CD14-positive monocyte (primary cell): Measurements from ENCODE around the gene KLK3. TPM values are rescaled to one million over a fixed set of nuclear protein-coding genes. Genes with fewer than 3 reads are reported as not detected.

Experiments used
- DNase-seq, 3 donors: peaks; one replicate each; pipeline ENCODE4 v3.0.0-alpha.2; 2011 to 2022
- H2AFZ ChIP-seq: 2 replicates; pipeline ENCODE4 v1.6.0; 2012; ENCODE audit warnings: mild to moderate bottlenecking, low read depth, low read length, inconsistent platforms; ENCODE audit not compliant: insufficient read depth, poor library complexity, severe bottlenecking
- H3K27ac ChIP-seq, 2 donors: 1 replicate in 1 of 2; 2 replicates in 1 of 2; pipeline ENCODE4 v1.5.1; 2012 to 2013; ENCODE audit warnings: low read length in 2 of 2, control low read depth in 1 of 2, inconsistent platforms in 1 of 2, low read depth in 1 of 2, mild to moderate bottlenecking in 1 of 2
- H3K27me3 ChIP-seq, 2 donors: one replicate each; pipeline versions ENCODE4 v1.6.0 to v1.6.1; 2011 to 2013; ENCODE audit warnings: low read length in 2 of 2; ENCODE audit not compliant: control insufficient read depth in 2 of 2, insufficient read depth in 2 of 2
- H3K36me3 ChIP-seq, 2 donors: replicated peaks in 1 of 2; 1 replicate in 1 of 2; 2 replicates in 1 of 2; pipeline versions ENCODE4 v1.5.1 to v1.6.1; 2012 to 2013; ENCODE audit warnings: low read length in 2 of 2, control low read depth in 1 of 2, inconsistent platforms in 1 of 2, mild to moderate bottlenecking in 1 of 2; ENCODE audit not compliant: insufficient read depth in 2 of 2, control insufficient read depth in 1 of 2
- H3K4me1 ChIP-seq, 2 donors: 1 replicate in 1 of 2; 2 replicates in 1 of 2; pipeline versions ENCODE4 v1.5.1 to v1.6.1; 2012 to 2013; ENCODE audit warnings: low read length in 2 of 2, control low read depth in 1 of 2, inconsistent platforms in 1 of 2, mild to moderate bottlenecking in 1 of 2, moderate library complexity in 1 of 2; ENCODE audit not compliant: insufficient read depth in 2 of 2, control insufficient read depth in 1 of 2
- H3K4me2 ChIP-seq: replicated peaks from 2 replicates; pipeline ENCODE3; 2012; ENCODE audit warnings: low read length, moderate library complexity, mild to moderate bottlenecking; ENCODE audit not compliant: poor library complexity, severe bottlenecking; ENCODE audit errors: extremely low read depth
- H3K4me3 ChIP-seq, 3 experiments: fragments of 200-600 bp in 1 of 3; sonication (generic) in 1 of 3; replicated peaks in 1 of 3; 1 replicate in 2 of 3; 2 replicates in 1 of 3; pipeline ENCODE4 v1.5.1; 2011 to 2013; ENCODE audit warnings: low read length in 3 of 3, mild to moderate bottlenecking in 3 of 3, control low read depth in 2 of 3, low read depth in 2 of 3, inconsistent platforms in 1 of 3, moderate library complexity in 1 of 3
- H3K79me2 ChIP-seq: 2 replicates; pipeline ENCODE4 v1.6.0; 2012; ENCODE audit warnings: mild to moderate bottlenecking, control low read depth, inconsistent platforms, low read length, moderate library complexity; ENCODE audit not compliant: insufficient read depth
- H3K9ac ChIP-seq: 2 replicates; pipeline ENCODE4 v1.6.0; 2017; ENCODE audit warnings: low read length, mild to moderate bottlenecking; ENCODE audit not compliant: insufficient read depth, poor library complexity, severe bottlenecking
- H3K9me3 ChIP-seq, 2 donors: replicated peaks in 1 of 2; 1 replicate in 1 of 2; 2 replicates in 1 of 2; pipeline versions ENCODE4 v1.5.1 to v1.6.1; 2012 to 2013; ENCODE audit warnings: low read length in 2 of 2, control low read depth in 1 of 2; ENCODE audit not compliant: control insufficient read depth in 1 of 2, insufficient read depth in 1 of 2
- H4K20me1 ChIP-seq: 2 replicates; pipeline ENCODE4 v1.6.0; 2012; ENCODE audit warnings: mild to moderate bottlenecking, low read length, control low read depth, moderate library complexity; ENCODE audit not compliant: insufficient read depth
- H3K27ac Mint-ChIP-seq, 7 donors: one replicate each; pipeline ENCODE4 v1.8.0; 2020; ENCODE audit warnings: mild to moderate bottlenecking in 7 of 7, mixed read lengths in 7 of 7, moderate library complexity in 6 of 7, inconsistent platforms in 2 of 7
- H3K27me3 Mint-ChIP-seq, 3 donors: one replicate each; pipeline ENCODE4 v1.8.0; 2021 to 2022; ENCODE audit warnings: low read depth in 3 of 3, mild to moderate bottlenecking in 3 of 3, mixed read lengths in 3 of 3, moderate library complexity in 3 of 3, inconsistent platforms in 1 of 3
- H3K36me3 Mint-ChIP-seq, 2 donors: one replicate each; pipeline ENCODE4 v1.8.0; 2020; ENCODE audit warnings: mixed read lengths in 2 of 2, inconsistent platforms in 1 of 2, mild to moderate bottlenecking in 1 of 2
- H3K4me1 Mint-ChIP-seq: one replicate; pipeline ENCODE4 v1.8.0; 2020; ENCODE audit warnings: mild to moderate bottlenecking, mixed read lengths
- H3K4me3 Mint-ChIP-seq, 2 donors: one replicate each; pipeline ENCODE4 v1.8.0; 2020; ENCODE audit warnings: mild to moderate bottlenecking in 2 of 2, mixed read lengths in 2 of 2, moderate library complexity in 1 of 2
- H3K9me3 Mint-ChIP-seq, 7 donors: one replicate each; pipeline ENCODE4 v1.8.0; 2020 to 2022; ENCODE audit warnings: mixed read lengths in 7 of 7, mild to moderate bottlenecking in 6 of 7, moderate library complexity in 6 of 7, inconsistent platforms in 2 of 7
- WGBS: methylation state at CpG from one replicate; pipeline ENCODE4 v1.1.5; 2013; ENCODE audit warnings: missing lambda C conversion rate; ENCODE audit not compliant: insufficient coverage; 5-methylcytosine and 5-hydroxymethylcytosine counted together
- intact Hi-C, 2 donors: fragments of 100-400 bp; cut with micrococcal nuclease; formaldehyde crosslinking; loops; one replicate each; pipeline versions ENCODE4 v1.15.0 to v1.15.1; 2023
- polyA plus RNA-seq, 3 donors: library from polyadenylated mRNA; depleted of rRNA in 1 of 3; unstranded in 2 of 3; stranded (reverse) in 1 of 3; fragments of 300-500 nt in 2 of 3; fragments of >200 nt in 1 of 3; fragmentation: Illumina TruSeq in 2 of 3; gene quantifications; 1 replicate in 2 of 3; 2 replicates in 1 of 3; pipeline ENCODE4 v1.2.3, GENCODE V29; 2012 to 2021
- TF ChIP-seq, protein P1 (sequence below): fragments of 200-600 bp; IDR thresholded peaks from one replicate; pipeline ENCODE4 v1.8.0; 2022; ENCODE audit warnings: antibody characterized with exemption, mild to moderate bottlenecking

KLK3 gene
- polyA plus RNA-seq, 3 donors: not detected

DNA sequence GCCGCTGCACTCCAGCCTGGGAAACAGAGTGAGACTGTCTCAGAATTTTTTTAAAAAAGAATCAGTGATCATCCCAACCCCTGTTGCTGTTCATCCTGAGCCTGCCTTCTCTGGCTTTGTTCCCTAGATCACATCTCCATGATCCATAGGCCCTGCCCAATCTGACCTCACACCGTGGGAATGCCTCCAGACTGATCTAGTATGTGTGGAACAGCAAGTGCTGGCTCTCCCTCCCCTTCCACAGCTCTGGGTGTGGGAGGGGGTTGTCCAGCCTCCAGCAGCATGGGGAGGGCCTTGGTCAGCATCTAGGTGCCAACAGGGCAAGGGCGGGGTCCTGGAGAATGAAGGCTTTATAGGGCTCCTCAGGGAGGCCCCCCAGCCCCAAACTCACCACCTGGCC is 18.3 kb downstream of the KLK3 start, which contains the start of gene KLK2:
TSS of gene KLK2 (plus strand) at position 384 of the 400 bp plus-strand sequence. CDS start 35 bp downstream, outside the sequence.
- no peak for DNase-seq
- TF ChIP-seq, protein P1, sequence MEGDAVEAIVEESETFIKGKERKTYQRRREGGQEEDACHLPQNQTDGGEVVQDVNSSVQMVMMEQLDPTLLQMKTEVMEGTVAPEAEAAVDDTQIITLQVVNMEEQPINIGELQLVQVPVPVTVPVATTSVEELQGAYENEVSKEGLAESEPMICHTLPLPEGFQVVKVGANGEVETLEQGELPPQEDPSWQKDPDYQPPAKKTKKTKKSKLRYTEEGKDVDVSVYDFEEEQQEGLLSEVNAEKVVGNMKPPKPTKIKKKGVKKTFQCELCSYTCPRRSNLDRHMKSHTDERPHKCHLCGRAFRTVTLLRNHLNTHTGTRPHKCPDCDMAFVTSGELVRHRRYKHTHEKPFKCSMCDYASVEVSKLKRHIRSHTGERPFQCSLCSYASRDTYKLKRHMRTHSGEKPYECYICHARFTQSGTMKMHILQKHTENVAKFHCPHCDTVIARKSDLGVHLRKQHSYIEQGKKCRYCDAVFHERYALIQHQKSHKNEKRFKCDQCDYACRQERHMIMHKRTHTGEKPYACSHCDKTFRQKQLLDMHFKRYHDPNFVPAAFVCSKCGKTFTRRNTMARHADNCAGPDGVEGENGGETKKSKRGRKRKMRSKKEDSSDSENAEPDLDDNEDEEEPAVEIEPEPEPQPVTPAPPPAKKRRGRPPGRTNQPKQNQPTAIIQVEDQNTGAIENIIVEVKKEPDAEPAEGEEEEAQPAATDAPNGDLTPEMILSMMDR: no peak
- Histone ChIP-seq H3K9ac (no peak within 1 kb of the TSS), H2AFZ (no peak within 1 kb of the TSS), H3K27ac (no peak within 1 kb of the TSS), H3K9me3 (no peaks in the 10 kb centered on the region), H3K36me3 (no peaks in the 10 kb centered on the region), H3K4me3 (no peak within 1 kb of the TSS), H3K4me1 (no peaks in the 10 kb centered on the region), H4K20me1 (no peaks in the 10 kb centered on the region), H3K4me2 (no peak within 1 kb of the TSS), H3K27me3 (peaks cover 0 to 3% of the 10 kb centered on the region in 2 donors), H3K79me2 (no peaks in the 10 kb centered on the region)
- intact Hi-C loops: no loop called here
- Mint-ChIP-seq H3K27me3 (peaks cover 3 to 12% (median 10%) of the 10 kb centered on the region in 3 donors), H3K36me3 (no peaks in the 10 kb centered on the region), H3K4me3 (no peak within 1 kb of the TSS), H3K4me1 (no peaks in the 10 kb centered on the region), H3K9me3 (peaks cover 0 to 2% (median 0%) of the 10 kb centered on the region in 7 donors), H3K27ac (no peak within 1 kb of the TSS)
- 80% methylated on average over 1 of the region's 3 CpGs for WGBS

DNA sequence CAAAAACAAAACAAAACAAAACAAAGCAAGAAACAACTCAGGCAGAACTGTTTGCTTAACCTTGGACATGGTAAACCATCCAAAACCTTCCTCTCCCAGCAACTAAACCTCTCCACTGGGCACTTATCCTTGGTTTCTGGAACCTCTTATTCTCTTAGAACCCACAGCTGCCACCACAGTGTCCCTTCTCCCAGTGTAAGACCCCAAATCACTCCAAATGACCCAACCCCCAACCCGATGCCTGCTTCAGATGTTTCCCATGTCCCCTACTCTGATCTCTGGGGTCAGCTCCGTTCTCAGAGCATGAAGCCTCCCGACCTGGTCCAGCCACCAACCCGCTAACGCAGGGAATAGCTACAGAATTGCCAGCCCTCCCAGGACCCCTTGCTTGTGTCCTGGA is 19.5 kb downstream of the KLK3 start:
- no peaks in the 10 kb centered on the region for H3K9me3 ChIP-seq
- 77% methylated on average over 5 of the region's 5 CpGs for WGBS
- H3K27me3 ChIP-seq: no peaks in the 10 kb centered on the region
- no peaks in the 10 kb centered on the region for H3K4me1 Mint-ChIP-seq
- no peaks in the 10 kb centered on the region for H4K20me1 ChIP-seq
- no peak overlapping the region for H3K9ac ChIP-seq
- intact Hi-C loops: no loop called here
- no peak overlapping the region for H3K27ac ChIP-seq
- H3K4me3 Mint-ChIP-seq: no peak overlapping the region
- peaks cover 7 to 12% (median 10%) of the 10 kb centered on the region in 3 donors for H3K27me3 Mint-ChIP-seq
- H3K4me2 ChIP-seq: no peak overlapping the region
- no peak overlapping the region for H3K4me3 ChIP-seq
- H3K36me3 ChIP-seq: no peaks in the 10 kb centered on the region
- H3K4me1 ChIP-seq: no peaks in the 10 kb centered on the region
- DNase-seq: no peak
- H3K79me2 ChIP-seq: no peaks in the 10 kb centered on the region
- H3K9me3 Mint-ChIP-seq: peaks cover 0 to 2% (median 0%) of the 10 kb centered on the region in 7 donors
- H3K27ac Mint-ChIP-seq: no peak overlapping the region
- no peaks in the 10 kb centered on the region for H3K36me3 Mint-ChIP-seq
- TF ChIP-seq, protein P1: no peak
- H2AFZ ChIP-seq: no peak overlapping the region
